Fibroblast of pulmonary artery (primary cell): ENCODE measurements around the gene CFAP45.

ENCODE experiments used
- DNase-seq: peaks from one replicate; pipeline ENCODE4 v3.0.0-alpha.2; 2010; ENCODE audit warnings: low read depth
- H3K4me3 ChIP-seq: replicated peaks from 2 replicates; pipeline ENCODE4 v1.5.1; 2011; ENCODE audit warnings: low read depth, mild to moderate bottlenecking, control low read depth, low read length, moderate library complexity
- CTCF ChIP-seq: IDR thresholded peaks from 2 replicates; pipeline ENCODE4 v1.5.1; 2011; ENCODE audit warnings: mild to moderate bottlenecking, control low read depth, low read length, inconsistent platforms; ENCODE audit errors: missing control alignments

Gene CFAP45

GRCh38 chr1:159859767-159860322 lies 40.1 kb downstream of the CFAP45 start:
- no peak for DNase-seq
- no peak overlapping the region for H3K4me3 ChIP-seq
- no peak for TF ChIP-seq CTCF

GRCh38 chr1:159857889-159858288 lies 42.1 kb downstream of the CFAP45 start:
- no peak for TF ChIP-seq CTCF
- H3K4me3 ChIP-seq, result no peak overlapping the region

GRCh38 chr1:159856576-159856975 lies 43.4 kb downstream of the CFAP45 start:
- DNase-seq, result no peak
- TF ChIP-seq CTCF, result no peak
- H3K4me3 ChIP-seq, result no peak overlapping the region

More at GRCh38 chr1:159857889-159858288, 42.1 kb downstream of the CFAP45 start:
- no peak for DNase-seq

- DNase-seq, result no peak
- H3K4me3 ChIP-seq, result no peak overlapping the region
- TF ChIP-seq CTCF, result no peak
These were observed 44.3 kb downstream of the CFAP45 start for GRCh38 chr1:159855709-159856108.

- DNase-seq, result peak; percentile 82
- H3K4me3 ChIP-seq, result peak overlapping the region; percentile 58
- no peak for TF ChIP-seq CTCF
These were observed 45.2 kb downstream of the CFAP45 start for GRCh38 chr1:159854693-159855192.

- H3K4me3 ChIP-seq, result peak overlapping the region; percentile 58
- no peak for TF ChIP-seq CTCF
- DNase-seq, result peak; percentile 52
These were observed 45.8 kb downstream of the CFAP45 start for GRCh38 chr1:159854116-159854692.
